Fibroblast of skin of left biceps (primary cell): ENCODE measurements around the gene BPI.
"Not testable (repeated sequence)": the region's sequence is repeated elsewhere in the genome, so short reads cannot be mapped to it uniquely, and the experiment has no call there.

Source experiments
- DNase-seq, 2 experiments: peaks; one replicate each; pipeline ENCODE4 v3.0.0-alpha.2; 2013; ENCODE audit warnings: low read depth in 2 of 2

Gene BPI

DNA sequence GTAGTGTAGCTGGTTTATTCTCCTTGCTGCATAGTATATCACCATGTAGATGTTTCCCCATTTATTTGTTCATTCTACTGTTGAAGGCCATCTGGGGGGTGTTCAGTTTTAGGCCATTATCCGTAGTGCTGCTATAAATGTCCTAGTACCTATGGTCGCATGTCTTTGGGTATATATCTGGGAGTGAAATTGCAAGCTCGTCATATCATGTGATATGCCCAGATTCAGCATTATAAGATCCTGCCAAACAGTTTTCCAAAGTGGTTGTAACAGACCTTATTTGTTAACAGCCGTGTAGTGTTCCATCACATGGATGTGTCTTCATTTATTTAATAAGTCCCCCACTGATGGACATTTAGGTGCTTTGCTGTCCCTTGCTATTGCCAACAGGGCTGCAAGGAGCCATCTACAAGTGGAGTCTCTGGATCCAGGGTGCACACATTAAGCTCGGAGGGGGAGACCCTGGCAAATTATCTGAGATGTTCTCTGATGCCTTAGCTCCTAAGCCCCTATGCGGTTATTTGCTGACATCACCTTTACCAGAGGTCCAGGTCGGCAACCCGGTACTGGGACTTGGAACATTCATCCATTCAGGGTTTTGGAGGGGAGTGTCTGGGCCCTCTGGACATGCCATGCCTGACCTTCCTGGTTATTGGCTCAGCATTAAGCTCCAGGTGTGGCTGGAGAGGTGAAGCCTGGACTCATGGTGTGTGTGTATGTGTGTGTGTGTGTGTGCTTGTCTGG, 59.2 kb downstream of the BPI start:
- no peak for DNase-seq

DNA sequence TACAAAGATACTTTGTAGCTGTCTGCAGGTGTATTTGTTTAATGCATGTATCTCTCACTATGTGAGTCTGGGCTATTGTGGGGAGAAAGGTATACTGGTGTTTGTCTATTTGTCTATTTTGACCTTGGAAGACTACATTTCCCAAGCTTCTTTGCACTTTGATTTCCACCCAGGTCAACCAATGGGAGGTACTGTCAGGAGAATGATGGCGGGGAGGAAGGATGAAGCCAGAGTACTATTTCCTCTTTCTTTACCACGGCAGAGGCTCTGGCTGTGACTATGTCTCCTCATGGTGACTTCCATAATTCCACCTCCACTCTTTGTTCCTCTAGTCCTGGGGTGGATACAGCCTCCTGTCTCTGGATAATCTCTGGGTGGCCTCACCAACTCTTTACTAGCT, 65.4 kb downstream of the BPI start:
- no peak for DNase-seq

- no peak for DNase-seq
These were observed 68.8 kb downstream of the BPI start for GRCh38 chr20:38372806-38373205.

- DNase-seq, result no peak
These were observed 69.4 kb downstream of the BPI start for GRCh38 chr20:38373231-38373867.

DNA sequence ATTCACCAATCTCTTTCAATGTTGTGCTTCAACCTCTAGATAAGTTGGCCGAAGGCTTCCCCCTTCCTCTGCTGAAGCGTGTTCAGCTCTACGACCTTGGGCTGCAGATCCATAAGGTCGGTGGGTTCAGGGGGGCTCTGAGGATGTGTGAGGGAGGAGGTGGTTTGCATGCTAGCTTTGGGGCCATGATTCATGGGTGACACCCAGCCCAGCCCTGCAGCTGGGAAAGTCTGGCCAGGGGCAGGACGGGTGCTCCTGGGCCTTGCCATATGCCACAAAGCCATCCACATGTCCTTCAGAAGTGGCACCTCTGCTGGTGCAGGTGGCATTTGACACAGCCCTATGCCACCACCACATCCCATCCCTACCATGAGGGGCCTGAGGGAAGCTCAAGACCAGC, 69.9 kb downstream of the BPI start:
- DNase-seq, result no peak

DNA sequence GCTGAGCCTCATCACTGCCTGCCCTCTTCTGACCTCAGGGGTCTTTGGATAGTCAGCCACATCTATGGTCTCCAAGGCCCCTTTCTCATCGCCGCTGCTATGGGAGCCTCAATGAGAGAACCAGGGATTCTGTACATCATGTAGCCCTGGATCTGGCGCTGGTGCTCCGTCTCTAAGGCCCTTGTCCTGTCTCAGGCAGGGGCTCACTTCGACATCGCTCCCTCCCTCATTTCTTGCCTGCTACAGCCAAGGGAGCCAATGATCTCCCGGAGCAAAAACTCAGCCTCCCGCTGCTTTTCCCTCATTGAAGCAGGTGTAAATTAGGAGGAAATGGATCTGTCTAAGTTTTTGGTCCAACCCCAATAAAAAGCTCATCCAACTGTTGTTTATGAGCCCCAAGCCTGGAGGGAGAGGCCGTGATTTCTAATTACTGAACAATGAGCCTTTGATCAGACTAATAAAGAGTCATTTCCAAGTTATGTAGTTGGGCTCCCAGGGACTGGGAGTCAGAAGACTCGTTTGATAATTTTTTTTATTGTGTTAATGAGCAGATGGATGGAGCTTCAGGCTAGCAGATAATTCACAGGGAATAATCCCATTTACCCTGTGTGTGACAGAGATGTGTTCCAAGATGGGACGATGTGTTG, 73.2 kb downstream of the BPI start:
- no peak for DNase-seq

- not testable (repeated sequence) for DNase-seq
These were observed 73.9 kb downstream of the BPI start for GRCh38 chr20:38377838-38378237.

- DNase-seq, result no peak
These were observed 79.2 kb downstream of the BPI start for GRCh38 chr20:38383147-38383546.

GRCh38 chr20:38386004-38386403, 82.0 kb downstream of the BPI start:
- no peak for DNase-seq

GRCh38 chr20:38386851-38387250, 82.9 kb downstream of the BPI start:
- no peak for DNase-seq
